ENCODE measurements around the gene ADORA2A. TPM values are rescaled to one million over a fixed set of nuclear protein-coding genes. Genes with fewer than 3 reads are reported as not detected.

The ADORA2A gene
- total RNA-seq, 1 experiment from 2014 or later, result 2.9 TPM

DNA sequence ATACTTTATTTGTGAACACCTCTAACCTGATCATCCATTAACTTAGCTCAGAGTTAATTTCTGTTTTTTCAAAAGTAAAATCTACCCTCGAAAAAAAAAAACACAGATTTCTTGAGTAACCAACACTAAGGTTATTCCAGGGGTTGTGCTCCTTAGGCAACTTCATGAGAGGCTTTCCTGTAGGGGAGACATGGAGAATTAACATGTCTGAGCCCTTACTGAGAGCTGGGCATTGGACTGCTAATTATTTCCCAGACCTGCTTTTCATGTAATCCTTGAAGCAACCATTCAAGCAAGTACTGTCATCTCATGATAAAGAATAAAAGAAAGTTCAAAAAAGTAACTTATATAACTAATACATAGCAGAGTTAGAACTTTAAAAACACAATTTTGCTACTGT lies 54.2 kb downstream of the ADORA2A start:
- CTCF ChIA-PET, result interaction anchor here (0.6 to 2.4 kb wide), 6 partner anchors 11 to 664 kb away, joined by 3 to 6 read pairs (median 4); no protein-coding TSS in a partner anchor
- DNase-seq, result no peak
- TF ChIP-seq, protein P1, sequence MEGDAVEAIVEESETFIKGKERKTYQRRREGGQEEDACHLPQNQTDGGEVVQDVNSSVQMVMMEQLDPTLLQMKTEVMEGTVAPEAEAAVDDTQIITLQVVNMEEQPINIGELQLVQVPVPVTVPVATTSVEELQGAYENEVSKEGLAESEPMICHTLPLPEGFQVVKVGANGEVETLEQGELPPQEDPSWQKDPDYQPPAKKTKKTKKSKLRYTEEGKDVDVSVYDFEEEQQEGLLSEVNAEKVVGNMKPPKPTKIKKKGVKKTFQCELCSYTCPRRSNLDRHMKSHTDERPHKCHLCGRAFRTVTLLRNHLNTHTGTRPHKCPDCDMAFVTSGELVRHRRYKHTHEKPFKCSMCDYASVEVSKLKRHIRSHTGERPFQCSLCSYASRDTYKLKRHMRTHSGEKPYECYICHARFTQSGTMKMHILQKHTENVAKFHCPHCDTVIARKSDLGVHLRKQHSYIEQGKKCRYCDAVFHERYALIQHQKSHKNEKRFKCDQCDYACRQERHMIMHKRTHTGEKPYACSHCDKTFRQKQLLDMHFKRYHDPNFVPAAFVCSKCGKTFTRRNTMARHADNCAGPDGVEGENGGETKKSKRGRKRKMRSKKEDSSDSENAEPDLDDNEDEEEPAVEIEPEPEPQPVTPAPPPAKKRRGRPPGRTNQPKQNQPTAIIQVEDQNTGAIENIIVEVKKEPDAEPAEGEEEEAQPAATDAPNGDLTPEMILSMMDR (IDR thresholded peaks at IDR 0.05; ENCODE audit: unreplicated experiment), result no peak
- Mint-ChIP-seq H3K4me3 (ENCODE audit: low read depth, unreplicated experiment) (no peak overlapping the region), H3K27me3 (ENCODE audit: unreplicated experiment) (no peaks in the 10 kb centered on the region), H3K9me3 (ENCODE audit: low read depth, unreplicated experiment) (no peaks in the 10 kb centered on the region), H3K36me3 (ENCODE audit: insufficient read depth, unreplicated experiment) (no peaks in the 10 kb centered on the region), H3K4me1 (ENCODE audit: low read depth, unreplicated experiment) (peaks cover 59% of the 10 kb centered on the region), H3K27ac (ENCODE audit: unreplicated experiment) (no peak overlapping the region)
- BruUV-seq (replicated peaks), result no TSS peak
- intact Hi-C loops (cut with micrococcal nuclease; ENCODE audit: unreplicated experiment), result no loop called here

DNA sequence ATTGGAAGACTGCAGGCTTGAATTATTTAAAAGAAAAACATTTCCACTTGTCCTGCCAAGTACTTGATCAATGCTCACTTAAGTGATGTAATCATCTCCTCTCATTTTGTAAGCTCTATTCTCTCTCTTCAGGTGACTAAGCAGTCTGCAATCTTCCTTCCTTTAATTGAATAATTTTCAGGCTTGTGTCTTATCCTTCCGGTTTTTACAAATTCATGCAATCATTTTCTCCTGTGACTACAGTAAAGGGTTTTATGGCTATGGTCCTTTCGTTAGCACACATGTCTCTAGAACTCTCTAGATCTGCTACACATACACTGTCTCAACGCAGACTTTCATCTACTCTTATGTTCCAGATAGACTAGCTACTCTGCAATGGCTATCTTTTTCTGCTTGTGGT lies 55.2 kb downstream of the ADORA2A start:
- BruUV-seq (replicated peaks), result no TSS peak
- Mint-ChIP-seq H3K9me3 (ENCODE audit: low read depth, unreplicated experiment) (no peaks in the 10 kb centered on the region), H3K4me1 (ENCODE audit: low read depth, unreplicated experiment) (peaks cover 65% of the 10 kb centered on the region), H3K27me3 (ENCODE audit: unreplicated experiment) (no peaks in the 10 kb centered on the region), H3K36me3 (ENCODE audit: insufficient read depth, unreplicated experiment) (no peaks in the 10 kb centered on the region), H3K4me3 (ENCODE audit: low read depth, unreplicated experiment) (no peak overlapping the region), H3K27ac (ENCODE audit: unreplicated experiment) (peak overlapping the region; percentile 57)
- CTCF ChIA-PET, result interaction anchor here (0.5 to 2.4 kb wide), 7 partner anchors 12 to 125 kb away, joined by 3 to 6 read pairs (median 3); no protein-coding TSS in a partner anchor
- intact Hi-C loops (cut with micrococcal nuclease; ENCODE audit: unreplicated experiment), result no loop called here
- TF ChIP-seq, protein P1 (IDR thresholded peaks at IDR 0.05; ENCODE audit: unreplicated experiment), result no peak
- DNase-seq, result no peak

DNA sequence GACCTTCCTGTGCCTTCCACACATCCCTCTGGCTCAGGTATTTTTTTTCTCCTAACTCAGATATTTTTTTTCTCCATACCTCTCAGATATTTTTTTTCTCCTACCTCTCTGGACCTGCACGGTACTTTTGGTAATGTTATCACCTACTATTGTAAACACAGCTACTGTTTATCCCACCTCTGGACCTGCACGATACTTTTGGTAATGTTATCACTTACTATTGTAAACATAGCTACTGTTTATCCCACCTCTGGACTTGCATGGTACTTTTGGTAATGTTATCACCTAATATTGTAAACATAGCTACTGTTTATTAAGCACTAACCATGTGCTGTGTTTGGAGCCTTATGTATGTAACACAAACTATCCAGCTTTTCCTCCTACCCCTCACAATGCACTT lies 55.6 kb downstream of the ADORA2A start:
- H3K36me3 Mint-ChIP-seq (ENCODE audit: insufficient read depth, unreplicated experiment), result no peaks in the 10 kb centered on the region

DNA sequence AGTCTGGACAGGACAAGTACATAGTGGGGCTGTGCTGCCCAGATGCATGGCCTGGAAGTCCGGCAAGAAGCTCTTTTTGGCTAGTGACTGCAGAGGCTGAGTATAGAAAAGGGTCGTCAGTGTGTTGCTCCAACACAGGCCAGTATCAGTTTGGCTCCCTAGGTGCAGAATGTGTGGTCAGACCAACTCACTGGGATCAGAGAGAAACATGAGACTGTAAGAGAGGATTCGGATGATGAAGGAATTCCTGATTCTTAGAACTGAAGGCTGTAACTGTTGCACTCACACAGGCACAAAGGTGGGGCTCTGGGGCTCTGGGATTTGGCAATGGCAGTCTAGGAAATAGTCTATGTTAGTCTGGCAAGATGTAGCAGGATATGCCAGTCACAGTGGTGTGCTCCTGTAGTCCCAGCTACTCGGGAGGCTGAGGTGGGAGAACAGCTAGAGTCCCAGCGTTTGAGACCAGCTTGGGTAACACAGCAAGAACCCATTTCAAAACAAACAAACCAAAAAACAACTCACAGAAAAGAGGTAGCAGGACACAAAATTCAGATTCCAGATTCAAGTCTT lies 56.7 kb downstream of the ADORA2A start:
- CTCF ChIA-PET, result no interaction called here
- no peaks in the 10 kb centered on the region for H3K27me3 Mint-ChIP-seq (ENCODE audit: unreplicated experiment)

More for the DNA sequence above, 55.6 kb downstream of the ADORA2A start:
- Mint-ChIP-seq H3K27ac (ENCODE audit: unreplicated experiment) (peak overlapping the region; percentile 57), H3K9me3 (ENCODE audit: low read depth, unreplicated experiment) (no peaks in the 10 kb centered on the region), H3K27me3 (ENCODE audit: unreplicated experiment) (no peaks in the 10 kb centered on the region), H3K4me3 (ENCODE audit: low read depth, unreplicated experiment) (no peak overlapping the region), H3K4me1 (ENCODE audit: low read depth, unreplicated experiment) (peaks cover 65% of the 10 kb centered on the region)
- BruUV-seq (replicated peaks), result no TSS peak
- intact Hi-C loops (cut with micrococcal nuclease; ENCODE audit: unreplicated experiment), result no loop called here
- DNase-seq, result no peak
- CTCF ChIA-PET, result interaction anchor here (0.6 to 2.4 kb wide), 4 partner anchors 12 to 20 kb away, joined by 3 to 6 read pairs (median 4); no protein-coding TSS in a partner anchor
- TF ChIP-seq, protein P1 (IDR thresholded peaks at IDR 0.05; ENCODE audit: unreplicated experiment), result no peak

More for the DNA sequence above, 56.7 kb downstream of the ADORA2A start:
- no peak for DNase-seq
- no TSS peak for BruUV-seq (replicated peaks)
- intact Hi-C loops (cut with micrococcal nuclease; ENCODE audit: unreplicated experiment), result no loop called here
- H3K36me3 Mint-ChIP-seq (ENCODE audit: insufficient read depth, unreplicated experiment), result no peaks in the 10 kb centered on the region
- no peaks in the 10 kb centered on the region for H3K9me3 Mint-ChIP-seq (ENCODE audit: low read depth, unreplicated experiment)
- no peak overlapping the region for H3K4me3 Mint-ChIP-seq (ENCODE audit: low read depth, unreplicated experiment)
- TF ChIP-seq, protein P1 (IDR thresholded peaks at IDR 0.05; ENCODE audit: unreplicated experiment), result no peak
- no peak overlapping the region for H3K27ac Mint-ChIP-seq (ENCODE audit: unreplicated experiment)
- H3K4me1 Mint-ChIP-seq (ENCODE audit: low read depth, unreplicated experiment), result peaks cover 65% of the 10 kb centered on the region

Data from Calu3 (cell line).